Neural progenitor cell (in vitro differentiated cells): Measurements from ENCODE around the gene HHLA2. TPM values are rescaled to one million over a fixed set of nuclear protein-coding genes. Genes with fewer than 3 reads are reported as not detected.

Source experiments
- DNase-seq: peaks from one replicate; pipeline ENCODE4 v3.0.0-alpha.2; 2016; ENCODE audit warnings: low spot score
- H2AFZ ChIP-seq: fragments of 200-600 bp; sonication (generic); replicated peaks from 2 replicates; pipeline ENCODE4 v1.6.1; 2016; ENCODE audit warnings: antibody characterized with exemption
- H3F3A ChIP-seq: fragments of 200-600 bp; sonication (generic); 2 replicates; pipeline ENCODE4 v1.6.1; 2016; ENCODE audit warnings: antibody characterized with exemption, low read depth
- H3K27ac ChIP-seq: fragments of 200-600 bp; sonication (generic); 2 replicates; pipeline ENCODE4 v1.5.1; 2016; ENCODE audit warnings: mild to moderate bottlenecking
- H3K27me3 ChIP-seq: fragments of 200-600 bp; sonication (generic); 2 replicates; pipeline ENCODE4 v1.6.1; 2016; ENCODE audit warnings: mild to moderate bottlenecking, moderate library complexity
- H3K36me3 ChIP-seq: fragments of 200-600 bp; sonication (generic); 2 replicates; pipeline ENCODE4 v1.5.1; 2016
- H3K4me1 ChIP-seq: fragments of 200-600 bp; sonication (generic); 2 replicates; pipeline ENCODE4 v1.6.1; 2016; ENCODE audit warnings: mixed run types
- H3K4me2 ChIP-seq: fragments of 200-600 bp; sonication (generic); 2 replicates; pipeline ENCODE4 v1.6.1; 2016
- H3K4me3 ChIP-seq: fragments of 200-600 bp; sonication (generic); 2 replicates; pipeline ENCODE4 v1.5.1; 2016
- H3K79me2 ChIP-seq: fragments of 200-600 bp; sonication (generic); 2 replicates; pipeline ENCODE4 v1.6.1; 2016; ENCODE audit warnings: low read depth
- H3K9ac ChIP-seq: fragments of 200-600 bp; sonication (generic); 2 replicates; pipeline ENCODE4 v1.6.1; 2016
- H3K9me3 ChIP-seq: fragments of 200-600 bp; sonication (generic); 2 replicates; pipeline ENCODE4 v1.5.1; 2016; ENCODE audit warnings: low read depth
- H4K20me1 ChIP-seq: fragments of 200-600 bp; sonication (generic); 2 replicates; pipeline ENCODE4 v1.6.1; 2016; ENCODE audit warnings: low read depth
- H3K27ac Mint-ChIP-seq: 3 replicates; pipeline ENCODE4 v1.8.0; 2021; ENCODE audit warnings: mixed read lengths
- H3K27me3 Mint-ChIP-seq: 2 replicates; pipeline ENCODE4 v1.8.0; 2022; ENCODE audit warnings: low read depth, mild to moderate bottlenecking, inconsistent platforms, moderate library complexity, mixed read lengths; ENCODE audit not compliant: insufficient read depth
- H3K36me3 Mint-ChIP-seq: 3 replicates; pipeline ENCODE4 v1.8.0; 2021; ENCODE audit warnings: mixed read lengths
- H3K4me1 Mint-ChIP-seq: 3 replicates; pipeline ENCODE4 v1.8.0; 2021; ENCODE audit warnings: mixed read lengths
- H3K4me3 Mint-ChIP-seq: 3 replicates; pipeline ENCODE4 v1.8.0; 2021; ENCODE audit warnings: mild to moderate bottlenecking, moderate library complexity, mixed read lengths
- H3K9me3 Mint-ChIP-seq: 3 replicates; pipeline ENCODE4 v1.8.0; 2020; ENCODE audit warnings: mixed read lengths
- EZH2 ChIP-seq: fragments of 200-600 bp; sonication (generic); IDR thresholded peaks from 2 replicates; pipeline ENCODE4 v1.6.1; 2017; ENCODE audit warnings: antibody characterized with exemption, mild to moderate bottlenecking, moderate library complexity
- EZH2phosphoT487 ChIP-seq: fragments of 200-600 bp; sonication (generic); IDR thresholded peaks from 2 replicates; pipeline ENCODE4 v1.6.1; 2017; ENCODE audit warnings: antibody characterized with exemption
- total RNA-seq: library from RNA; depleted of rRNA; stranded (reverse); fragments of >200 nt; gene quantifications from 2 replicates; pipeline ENCODE4 v1.2.3, GENCODE V29; 2015; ENCODE audit warnings: low replicate concordance
- TF ChIP-seq, protein P1 (sequence below): fragments of 200-600 bp; sonication (generic); IDR thresholded peaks from 2 replicates; pipeline ENCODE4 v1.5.1; 2017; ENCODE audit warnings: antibody characterized with exemption, mild to moderate bottlenecking

HHLA2 gene
- total RNA-seq, 1 donor from 2014 or later = not detected

DNA sequence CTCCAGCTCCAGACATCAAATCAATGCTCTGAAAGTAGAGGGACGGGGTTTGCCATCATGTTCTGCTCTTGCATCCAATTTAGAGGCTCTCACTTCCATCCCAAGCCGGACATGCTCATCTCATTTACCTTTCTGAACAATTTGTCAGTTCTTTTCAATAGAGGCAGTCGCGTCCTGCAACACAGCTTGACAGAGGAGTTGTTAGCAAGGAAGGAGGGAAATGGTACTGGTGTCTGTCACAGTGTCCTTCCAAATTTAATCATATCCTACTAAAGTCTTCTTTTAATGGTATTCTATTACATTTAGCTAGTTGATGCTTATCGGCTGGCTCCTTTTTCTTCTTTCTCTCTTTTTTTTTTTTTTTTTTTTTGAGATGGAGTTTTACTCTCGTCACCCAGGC lies 45.6 kb downstream of the HHLA2 start:
- H3K4me1 ChIP-seq = peaks cover 14% of the 10 kb centered on the region
- H3K27ac ChIP-seq = no peak overlapping the region
- H3K4me3 ChIP-seq = no peak overlapping the region
- H4K20me1 ChIP-seq = no peaks in the 10 kb centered on the region
- Mint-ChIP-seq H3K4me3 (no peak overlapping the region), H3K4me1 (peaks cover 15% of the 10 kb centered on the region), H3K27me3 (no peaks in the 10 kb centered on the region), H3K27ac (no peak overlapping the region), H3K36me3 (no peaks in the 10 kb centered on the region), H3K9me3 (no peaks in the 10 kb centered on the region)
- no peaks in the 10 kb centered on the region for H3K9me3 ChIP-seq
- H3K27me3 ChIP-seq = no peaks in the 10 kb centered on the region
- H3K79me2 ChIP-seq = no peaks in the 10 kb centered on the region
- H3K36me3 ChIP-seq = no peaks in the 10 kb centered on the region
- no peak for DNase-seq
- H3F3A ChIP-seq = no peaks in the 10 kb centered on the region
- no peak for TF ChIP-seq EZH2phosphoT487
- no peak overlapping the region for H3K4me2 ChIP-seq
- no peak overlapping the region for H3K9ac ChIP-seq
- H2AFZ ChIP-seq = peak overlapping the region; percentile 40

GRCh38 chr3:108342837-108343486 lies 46.6 kb downstream of the HHLA2 start:
- H3K27me3 Mint-ChIP-seq = no peaks in the 10 kb centered on the region

DNA sequence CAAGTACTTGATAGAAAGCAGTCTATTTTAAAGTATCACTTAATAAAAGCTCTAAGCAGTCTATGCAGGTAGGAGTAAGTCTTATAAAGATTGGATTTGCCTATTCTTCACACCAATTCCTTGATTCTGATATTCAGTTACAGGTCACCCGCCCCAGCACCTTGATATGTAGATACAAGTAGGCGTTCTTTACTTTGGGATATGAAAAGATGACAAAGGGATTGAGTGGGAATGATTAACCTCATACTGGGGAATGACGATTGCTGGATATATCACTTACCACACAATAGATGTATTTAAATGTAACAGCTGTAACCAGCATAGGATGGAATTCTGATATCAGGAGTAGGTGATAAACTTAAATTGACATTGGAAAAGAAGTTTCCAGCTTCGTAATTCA lies 47.1 kb downstream of the HHLA2 start:
- Mint-ChIP-seq H3K27ac (no peak overlapping the region), H3K4me1 (peaks cover 16% of the 10 kb centered on the region), H3K36me3 (no peaks in the 10 kb centered on the region), H3K4me3 (no peak overlapping the region), H3K9me3 (no peaks in the 10 kb centered on the region), H3K27me3 (peaks cover 2% of the 10 kb centered on the region)
- H3K9ac ChIP-seq = no peak overlapping the region
- H3K27ac ChIP-seq = no peak overlapping the region
- no peak overlapping the region for H3K4me2 ChIP-seq
- no peak for DNase-seq
- H4K20me1 ChIP-seq = no peaks in the 10 kb centered on the region
- no peaks in the 10 kb centered on the region for H3K36me3 ChIP-seq
- H3K4me3 ChIP-seq = no peak overlapping the region
- H3F3A ChIP-seq = no peaks in the 10 kb centered on the region
- no peak overlapping the region for H2AFZ ChIP-seq
- H3K9me3 ChIP-seq = no peaks in the 10 kb centered on the region
- no peaks in the 10 kb centered on the region for H3K27me3 ChIP-seq
- no peaks in the 10 kb centered on the region for H3K79me2 ChIP-seq
- H3K4me1 ChIP-seq = peaks cover 14% of the 10 kb centered on the region
- no peak for TF ChIP-seq EZH2
- TF ChIP-seq, protein P1, sequence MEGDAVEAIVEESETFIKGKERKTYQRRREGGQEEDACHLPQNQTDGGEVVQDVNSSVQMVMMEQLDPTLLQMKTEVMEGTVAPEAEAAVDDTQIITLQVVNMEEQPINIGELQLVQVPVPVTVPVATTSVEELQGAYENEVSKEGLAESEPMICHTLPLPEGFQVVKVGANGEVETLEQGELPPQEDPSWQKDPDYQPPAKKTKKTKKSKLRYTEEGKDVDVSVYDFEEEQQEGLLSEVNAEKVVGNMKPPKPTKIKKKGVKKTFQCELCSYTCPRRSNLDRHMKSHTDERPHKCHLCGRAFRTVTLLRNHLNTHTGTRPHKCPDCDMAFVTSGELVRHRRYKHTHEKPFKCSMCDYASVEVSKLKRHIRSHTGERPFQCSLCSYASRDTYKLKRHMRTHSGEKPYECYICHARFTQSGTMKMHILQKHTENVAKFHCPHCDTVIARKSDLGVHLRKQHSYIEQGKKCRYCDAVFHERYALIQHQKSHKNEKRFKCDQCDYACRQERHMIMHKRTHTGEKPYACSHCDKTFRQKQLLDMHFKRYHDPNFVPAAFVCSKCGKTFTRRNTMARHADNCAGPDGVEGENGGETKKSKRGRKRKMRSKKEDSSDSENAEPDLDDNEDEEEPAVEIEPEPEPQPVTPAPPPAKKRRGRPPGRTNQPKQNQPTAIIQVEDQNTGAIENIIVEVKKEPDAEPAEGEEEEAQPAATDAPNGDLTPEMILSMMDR = no peak
- TF ChIP-seq EZH2phosphoT487 = no peak

More at GRCh38 chr3:108342837-108343486, 46.6 kb downstream of the HHLA2 start:
- H3K36me3 ChIP-seq = no peaks in the 10 kb centered on the region
- no peak overlapping the region for H3K4me3 Mint-ChIP-seq
- H3F3A ChIP-seq = no peaks in the 10 kb centered on the region
- no peak overlapping the region for H3K4me3 ChIP-seq
- H2AFZ ChIP-seq = no peak overlapping the region
- H3K4me2 ChIP-seq = no peak overlapping the region
- H3K27ac Mint-ChIP-seq = no peak overlapping the region
- TF ChIP-seq, protein P1 = no peak
- TF ChIP-seq EZH2 (no peak), EZH2phosphoT487 (no peak)
- no peaks in the 10 kb centered on the region for H3K9me3 ChIP-seq
- H3K27me3 ChIP-seq = no peaks in the 10 kb centered on the region
- H3K9me3 Mint-ChIP-seq = no peaks in the 10 kb centered on the region
- H3K4me1 Mint-ChIP-seq = peaks cover 16% of the 10 kb centered on the region
- no peaks in the 10 kb centered on the region for H3K79me2 ChIP-seq
- no peak overlapping the region for H3K9ac ChIP-seq
- H3K36me3 Mint-ChIP-seq = no peaks in the 10 kb centered on the region
- H4K20me1 ChIP-seq = no peaks in the 10 kb centered on the region
- peaks cover 14% of the 10 kb centered on the region for H3K4me1 ChIP-seq
- DNase-seq = no peak
- H3K27ac ChIP-seq = no peak overlapping the region

- Histone ChIP-seq H2AFZ (peak overlapping the region; percentile 21), H3K27ac (no peak overlapping the region), H3F3A (no peaks in the 10 kb centered on the region), H3K4me2 (peak overlapping the region; percentile 43), H3K79me2 (no peaks in the 10 kb centered on the region), H3K4me1 (peaks cover 14% of the 10 kb centered on the region), H3K9ac (no peak overlapping the region), H4K20me1 (no peaks in the 10 kb centered on the region), H3K9me3 (no peaks in the 10 kb centered on the region), H3K36me3 (no peaks in the 10 kb centered on the region), H3K27me3 (no peaks in the 10 kb centered on the region), H3K4me3 (no peak overlapping the region)
- Mint-ChIP-seq H3K27me3 (peaks cover 2% of the 10 kb centered on the region), H3K27ac (peak overlapping the region; percentile 5), H3K4me1 (peaks cover 16% of the 10 kb centered on the region), H3K9me3 (no peaks in the 10 kb centered on the region), H3K36me3 (no peaks in the 10 kb centered on the region), H3K4me3 (no peak overlapping the region)
- no peak for DNase-seq
- TF ChIP-seq EZH2phosphoT487 = no peak
- no peak for TF ChIP-seq EZH2
- TF ChIP-seq, protein P1 = no peak
Observed at GRCh38 chr3:108345492-108346205, 49.3 kb downstream of the HHLA2 start.
